Effector memory CD4-positive, alpha-beta T cell (primary cell): ENCODE measurements around the gene PANK4.

Experiments
- DNase-seq, 3 donors: peaks; one replicate each; pipeline ENCODE4 v3.0.0-alpha.2; 2020
- H3K27ac ChIP-seq: 2 replicates; pipeline ENCODE4 v1.7.0; 2013; ENCODE audit warnings: mild to moderate bottlenecking, low read length, moderate library complexity; ENCODE audit not compliant: insufficient read depth, poor library complexity, severe bottlenecking
- H3K27me3 ChIP-seq: replicated peaks from 2 replicates; pipeline ENCODE4 v1.7.0; 2013; ENCODE audit warnings: mild to moderate bottlenecking, low read length; ENCODE audit not compliant: insufficient read depth, control insufficient read depth, poor library complexity, severe bottlenecking
- H3K36me3 ChIP-seq: 2 replicates; pipeline ENCODE4 v1.7.0; 2013; ENCODE audit warnings: mild to moderate bottlenecking, low read length, moderate library complexity; ENCODE audit not compliant: control insufficient read depth, insufficient read depth
- H3K4me1 ChIP-seq: 2 replicates; pipeline ENCODE4 v1.7.0; 2013; ENCODE audit warnings: low read length, mild to moderate bottlenecking; ENCODE audit not compliant: control insufficient read depth, insufficient read depth, poor library complexity, severe bottlenecking
- H3K4me3 ChIP-seq: 2 replicates; pipeline ENCODE4 v1.7.0; 2013; ENCODE audit warnings: low read length, low read depth, mild to moderate bottlenecking; ENCODE audit not compliant: insufficient read depth, poor library complexity, severe bottlenecking
- H3K9me3 ChIP-seq: 2 replicates; pipeline ENCODE4 v1.7.0; 2013; ENCODE audit warnings: mild to moderate bottlenecking, low read length, moderate library complexity; ENCODE audit not compliant: control insufficient read depth

PANK4 gene

DNA sequence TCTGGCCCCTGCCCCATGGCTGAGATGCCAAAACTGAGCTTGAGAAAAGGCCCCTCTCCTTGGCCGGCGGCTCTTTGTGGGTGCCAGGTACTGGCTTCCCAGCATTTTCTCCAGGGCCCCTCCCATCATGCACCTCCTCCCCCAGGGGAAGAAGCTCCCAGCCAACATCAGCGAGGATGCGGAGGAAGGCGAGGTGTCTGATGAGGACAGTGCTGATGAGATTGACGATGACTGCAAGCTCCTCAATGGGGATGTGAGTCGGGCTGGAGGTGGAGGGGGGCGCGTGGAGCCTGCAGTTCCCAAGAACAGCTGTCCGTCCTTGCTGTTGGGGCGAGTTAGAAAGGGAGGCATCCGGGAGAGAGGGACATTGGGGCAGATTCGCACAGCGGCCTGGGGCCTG is 36.8 kb downstream of the PANK4 start:
- Histone ChIP-seq H3K9me3 (peaks cover 4% of the 10 kb centered on the region), H3K27me3 (no peaks in the 10 kb centered on the region), H3K36me3 (peaks cover 8% of the 10 kb centered on the region), H3K4me1 (peaks cover 6% of the 10 kb centered on the region), H3K27ac (no peak overlapping the region), H3K4me3 (no peak overlapping the region)
- no peak for DNase-seq

DNA sequence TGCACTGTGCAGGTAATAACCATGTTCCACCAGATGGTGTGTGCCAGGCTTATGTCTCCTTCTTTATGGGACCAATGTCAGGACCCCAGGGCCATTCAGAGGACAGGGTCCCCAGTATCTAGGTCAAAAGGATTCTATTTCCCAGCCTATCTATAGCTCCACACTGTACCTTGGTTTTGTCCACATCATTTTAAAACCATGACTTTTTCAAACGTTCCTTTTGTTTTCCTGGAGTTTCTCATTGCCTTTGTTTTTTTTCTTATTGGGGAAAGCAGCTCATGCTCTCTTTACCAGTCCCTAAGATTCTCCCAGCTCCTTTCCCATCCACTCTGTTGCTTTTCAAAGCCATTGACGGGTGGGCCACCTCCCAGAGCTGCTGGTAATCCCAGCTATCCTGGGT is 37.7 kb downstream of the PANK4 start:
- no peak for DNase-seq
- no peaks in the 10 kb centered on the region for H3K27me3 ChIP-seq
- no peak overlapping the region for H3K27ac ChIP-seq
- peaks cover 8% of the 10 kb centered on the region for H3K36me3 ChIP-seq
- peaks cover under 1% of the 10 kb centered on the region for H3K4me1 ChIP-seq
- H3K9me3 ChIP-seq: peaks cover 4% of the 10 kb centered on the region
- no peak overlapping the region for H3K4me3 ChIP-seq

DNA sequence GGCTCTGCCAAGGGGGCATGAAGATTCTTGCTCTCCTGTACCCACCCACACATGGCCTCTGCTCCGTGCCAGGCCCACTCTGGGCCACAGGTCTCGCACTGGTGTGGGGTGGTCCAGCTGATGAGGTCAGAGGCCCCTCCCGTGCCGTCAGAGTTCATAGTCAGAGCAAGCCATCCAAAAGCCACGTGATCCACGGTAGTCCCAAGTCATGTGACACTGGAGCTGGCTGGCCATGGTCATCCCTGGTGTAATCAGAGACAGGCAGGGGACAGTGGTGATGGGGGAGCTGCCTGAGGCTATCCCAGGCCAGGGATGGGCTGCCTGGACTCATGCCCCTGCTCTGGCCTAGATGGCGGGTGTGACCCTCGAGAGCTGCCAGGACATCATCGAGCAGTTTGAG is 39.8 kb downstream of the PANK4 start:
- H3K27me3 ChIP-seq: no peaks in the 10 kb centered on the region
- H3K27ac ChIP-seq: no peak overlapping the region
- H3K4me3 ChIP-seq: no peak overlapping the region
- no peaks in the 10 kb centered on the region for H3K4me1 ChIP-seq
- H3K9me3 ChIP-seq: peaks cover 4% of the 10 kb centered on the region
- H3K36me3 ChIP-seq: peaks cover 8% of the 10 kb centered on the region
- DNase-seq: no peak

DNA sequence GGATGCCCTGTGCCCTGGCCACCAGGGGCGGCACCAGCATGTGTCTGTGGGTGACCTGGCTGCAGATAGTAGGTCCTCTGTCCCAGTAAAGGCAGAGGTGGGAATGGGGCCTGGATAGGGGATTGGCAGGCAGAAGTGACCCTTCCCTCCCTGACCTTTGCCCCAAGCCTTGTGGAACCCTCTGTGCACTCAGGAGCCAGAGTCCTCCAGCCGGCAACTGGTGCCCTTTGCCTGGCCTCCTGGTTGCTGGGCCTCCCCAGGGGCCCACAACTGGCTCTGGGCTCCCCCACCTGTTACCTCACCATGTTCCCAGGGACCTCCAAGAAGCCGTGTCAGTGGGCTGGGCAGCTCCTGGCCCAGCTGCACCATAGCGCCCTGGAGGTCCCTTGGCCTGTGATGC is 40.4 kb downstream of the PANK4 start:
- H3K9me3 ChIP-seq: peaks cover 4% of the 10 kb centered on the region
- H3K27me3 ChIP-seq: no peaks in the 10 kb centered on the region
- H3K27ac ChIP-seq: no peak overlapping the region
- peaks cover 8% of the 10 kb centered on the region for H3K36me3 ChIP-seq
- H3K4me3 ChIP-seq: no peak overlapping the region
- no peaks in the 10 kb centered on the region for H3K4me1 ChIP-seq
- no peak for DNase-seq

DNA sequence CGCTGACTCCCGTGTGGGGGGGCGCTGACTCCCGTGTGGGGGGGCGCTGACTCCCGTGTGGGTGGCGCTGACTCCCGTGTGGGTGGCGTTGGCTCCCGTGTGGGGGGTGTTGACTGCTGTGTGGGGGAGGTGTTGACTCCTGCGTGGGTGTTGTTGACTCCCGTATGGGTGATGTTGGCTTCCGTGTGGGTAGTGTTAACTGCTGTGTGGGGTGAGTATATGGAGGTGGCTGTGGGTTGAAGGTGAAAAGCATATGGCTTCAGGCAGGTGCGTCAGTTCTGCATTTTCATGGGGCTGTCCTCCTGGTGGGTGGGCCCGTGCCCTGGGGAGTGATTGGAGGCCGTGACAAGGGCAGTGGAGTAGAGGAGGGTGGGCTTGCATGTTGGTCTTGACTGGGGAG is 42.4 kb downstream of the PANK4 start:
- H3K4me3 ChIP-seq: no peak overlapping the region
- H3K36me3 ChIP-seq: peaks cover 5% of the 10 kb centered on the region
- H3K9me3 ChIP-seq: peaks cover 4% of the 10 kb centered on the region
- no peaks in the 10 kb centered on the region for H3K27me3 ChIP-seq
- H3K4me1 ChIP-seq: no peaks in the 10 kb centered on the region
- no peak overlapping the region for H3K27ac ChIP-seq
- DNase-seq: no peak

DNA sequence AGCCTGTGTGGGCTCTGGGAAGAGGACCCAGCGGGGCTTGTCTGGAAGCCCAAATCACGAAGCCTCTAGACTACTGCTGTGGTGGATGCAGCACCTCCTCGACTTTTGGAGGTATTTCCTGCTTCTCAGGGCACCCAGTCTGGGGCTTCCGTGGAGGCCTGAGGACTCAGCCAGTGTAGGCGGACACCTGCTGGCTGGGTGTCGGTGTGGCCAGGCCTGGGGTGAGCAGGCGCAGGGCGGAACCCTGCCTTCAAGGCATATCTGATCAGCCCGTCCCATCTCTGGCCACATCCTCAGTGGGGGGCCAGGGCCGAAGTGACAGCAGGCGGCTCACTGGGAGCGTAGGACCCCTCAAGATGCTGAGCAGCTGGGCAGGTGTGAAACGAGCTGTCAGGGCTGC is 43.4 kb downstream of the PANK4 start:
- Histone ChIP-seq H3K36me3 (no peaks in the 10 kb centered on the region), H3K27me3 (no peaks in the 10 kb centered on the region), H3K4me1 (no peaks in the 10 kb centered on the region), H3K4me3 (no peak overlapping the region), H3K9me3 (no peaks in the 10 kb centered on the region), H3K27ac (no peak overlapping the region)
- no peak for DNase-seq

DNA sequence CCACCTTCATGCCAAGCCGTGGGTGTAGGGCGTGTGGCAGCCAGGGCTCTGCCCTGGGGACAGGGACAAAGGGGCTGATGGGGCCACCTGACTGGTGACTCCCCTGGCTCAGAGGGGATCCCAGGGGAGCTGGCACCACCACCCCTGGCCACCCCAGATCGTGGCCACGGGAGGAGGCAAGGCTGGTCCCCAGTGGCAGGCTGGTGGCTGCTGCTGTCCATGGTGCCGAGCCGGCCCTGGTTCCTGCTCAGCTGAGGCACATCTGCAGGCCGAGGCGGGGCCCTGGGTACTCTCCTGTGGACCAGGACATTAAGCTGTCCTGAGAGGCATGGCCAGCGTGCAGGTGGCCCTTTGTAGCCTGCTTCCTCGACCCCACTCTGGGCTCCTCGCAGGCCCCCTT is 43.8 kb downstream of the PANK4 start:
- Histone ChIP-seq H3K36me3 (no peaks in the 10 kb centered on the region), H3K27me3 (no peaks in the 10 kb centered on the region), H3K27ac (no peak overlapping the region), H3K9me3 (no peaks in the 10 kb centered on the region), H3K4me3 (no peak overlapping the region), H3K4me1 (no peaks in the 10 kb centered on the region)
- DNase-seq: no peak

DNA sequence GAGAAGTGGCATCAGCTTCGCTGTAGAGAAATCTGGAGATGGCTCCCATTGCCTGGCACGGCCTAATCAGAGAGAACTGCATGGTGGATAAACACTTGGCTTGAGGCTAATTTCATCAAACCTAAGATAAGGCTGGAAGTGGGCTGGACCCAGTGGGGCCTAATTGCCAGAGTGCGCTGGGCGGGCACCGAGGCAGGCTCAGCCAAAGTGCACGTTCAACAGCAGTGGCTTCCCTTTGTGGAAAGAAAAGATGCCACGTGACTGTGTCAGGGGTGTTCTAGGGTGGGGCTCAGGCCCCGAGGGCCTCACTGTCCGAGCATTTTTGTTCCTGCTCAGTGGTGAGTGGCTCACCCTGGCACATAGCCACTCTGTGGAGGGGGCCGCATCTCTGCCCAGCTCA is 44.5 kb downstream of the PANK4 start:
- DNase-seq: no peak
- H3K27me3 ChIP-seq: no peaks in the 10 kb centered on the region
- H3K4me3 ChIP-seq: no peak overlapping the region
- no peaks in the 10 kb centered on the region for H3K4me1 ChIP-seq
- H3K9me3 ChIP-seq: no peaks in the 10 kb centered on the region
- H3K27ac ChIP-seq: no peak overlapping the region
- no peaks in the 10 kb centered on the region for H3K36me3 ChIP-seq

DNA sequence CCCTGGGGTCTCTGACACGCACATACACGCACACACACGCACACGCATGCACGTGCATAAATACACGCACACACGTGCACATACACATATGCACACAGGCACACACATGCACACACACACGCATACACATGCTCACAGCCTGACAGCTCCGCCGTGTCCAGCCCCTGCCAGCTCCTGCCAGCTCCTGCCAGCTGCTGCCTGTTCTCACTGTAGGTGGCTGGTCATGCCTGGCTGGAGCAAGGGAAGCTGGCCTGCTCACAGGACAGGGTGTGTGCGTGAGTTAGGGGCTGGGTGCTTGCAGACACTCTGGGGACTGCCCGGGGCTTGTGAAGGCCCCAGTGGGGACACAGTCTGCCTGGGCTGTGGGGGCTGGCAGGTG is 45.4 kb downstream of the PANK4 start:
- H3K4me1 ChIP-seq: no peaks in the 10 kb centered on the region
- DNase-seq: no peak
- no peaks in the 10 kb centered on the region for H3K27me3 ChIP-seq
- no peaks in the 10 kb centered on the region for H3K36me3 ChIP-seq
- no peak overlapping the region for H3K27ac ChIP-seq
- H3K9me3 ChIP-seq: no peaks in the 10 kb centered on the region
- no peak overlapping the region for H3K4me3 ChIP-seq

DNA sequence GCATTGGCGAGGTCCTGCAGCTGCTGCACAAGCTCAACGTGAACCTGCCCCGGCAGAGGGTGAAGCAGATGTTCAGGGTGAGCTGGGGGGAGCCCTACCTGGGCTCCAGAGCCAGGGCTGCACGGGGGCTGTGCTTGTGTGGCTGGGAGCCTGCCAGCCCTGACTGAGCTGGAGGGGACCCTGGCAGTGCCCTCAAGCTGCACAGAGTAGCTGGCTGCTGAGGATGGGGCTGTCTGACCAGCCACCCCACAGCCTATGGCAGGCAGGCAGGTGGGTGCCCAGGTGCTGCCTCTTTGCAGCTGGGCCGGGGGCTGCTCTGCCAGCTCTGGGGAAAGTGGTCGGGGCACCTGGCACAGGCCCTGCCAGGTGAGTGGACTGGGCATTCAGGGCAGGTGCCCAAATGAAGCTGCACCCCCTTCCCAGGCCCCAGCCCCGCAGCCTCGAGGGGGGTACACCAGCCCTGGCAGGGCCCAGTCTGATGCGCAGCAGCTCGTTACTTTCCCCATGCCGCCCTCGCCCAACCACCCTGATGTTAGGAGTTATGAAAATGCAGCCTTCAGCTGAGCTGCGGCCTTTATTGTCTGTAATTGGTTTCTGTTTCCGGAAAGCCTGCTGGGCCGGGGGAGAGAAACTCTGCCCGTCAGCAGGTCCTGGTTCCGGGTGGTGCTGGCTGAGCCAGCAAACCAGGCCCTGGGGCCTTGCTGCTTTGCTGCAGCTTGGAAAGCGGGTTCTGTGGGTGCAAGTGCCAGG is 46.0 kb downstream of the PANK4 start:
- no peak overlapping the region for H3K4me3 ChIP-seq
- DNase-seq: no peak

More for the DNA sequence above, 46.0 kb downstream of the PANK4 start:
- Histone ChIP-seq H3K4me1 (no peaks in the 10 kb centered on the region), H3K27me3 (no peaks in the 10 kb centered on the region), H3K27ac (no peak overlapping the region), H3K36me3 (no peaks in the 10 kb centered on the region), H3K9me3 (no peaks in the 10 kb centered on the region)
